Lung (tissue), 12 donors: ENCODE results near the gene CHPF. TPM values are rescaled to one million over a fixed set of nuclear protein-coding genes. Genes with fewer than 3 reads are reported as not detected.

Experiments used
- ATAC-seq: fragments of 200-7000 bp; cut with Tn5 transposase; one replicate; pipeline ENCODE4 v1.9.1; 2020; ENCODE audit warnings: moderate number of reproducible peaks; ENCODE audit not compliant: insufficient read depth, low FRiP score
- DNase-seq, 3 donors: peaks; one replicate each; pipeline ENCODE4 v3.0.0-alpha.2; 2013 to 2017
- H3K27ac ChIP-seq, 2 donors: one replicate each; pipeline ENCODE4 v1.5.1; 2013; ENCODE audit warnings: mild to moderate bottlenecking in 2 of 2, moderate library complexity in 2 of 2, control low read depth in 1 of 2, inconsistent platforms in 1 of 2, low read depth in 1 of 2, low read length in 1 of 2
- H3K27me3 ChIP-seq, 3 donors: one replicate each; pipeline ENCODE4 v1.5.1; 2013; ENCODE audit warnings: low read length in 2 of 3; ENCODE audit not compliant: control insufficient read depth in 3 of 3, insufficient read depth in 3 of 3
- H3K36me3 ChIP-seq, 4 donors: one replicate each; pipeline ENCODE4 v1.5.1; 2013; ENCODE audit warnings: low read length in 4 of 4, mild to moderate bottlenecking in 1 of 4, moderate library complexity in 1 of 4; ENCODE audit not compliant: control insufficient read depth in 4 of 4, insufficient read depth in 4 of 4
- H3K4me1 ChIP-seq, 5 donors: one replicate each; pipeline ENCODE4 v1.5.1; 2013; ENCODE audit warnings: low read length in 5 of 5, mild to moderate bottlenecking in 2 of 5, moderate library complexity in 1 of 5; ENCODE audit not compliant: control insufficient read depth in 5 of 5, insufficient read depth in 5 of 5
- H3K4me3 ChIP-seq: one replicate; pipeline ENCODE4 v1.5.1; 2013; ENCODE audit warnings: mild to moderate bottlenecking, control low read depth, moderate library complexity
- H3K9ac ChIP-seq, 2 donors: one replicate each; pipeline ENCODE4 v1.5.1; 2013; ENCODE audit warnings: low read length in 2 of 2, control low read depth in 1 of 2; ENCODE audit not compliant: insufficient read depth in 1 of 2
- H3K9me3 ChIP-seq, 4 donors: one replicate each; pipeline ENCODE4 v1.5.1; 2013; ENCODE audit warnings: low read length in 3 of 4, mild to moderate bottlenecking in 1 of 4, moderate library complexity in 1 of 4; ENCODE audit not compliant: control insufficient read depth in 4 of 4, insufficient read depth in 3 of 4
- CTCF ChIP-seq: IDR thresholded peaks from 2 replicates; pipeline ENCODE4 v1.5.1; 2012; ENCODE audit warnings: mild to moderate bottlenecking; ENCODE audit errors: control extremely low read depth, extremely low read depth
- WGBS, 2 donors: extraction: QIAGEN DNeasy Blood & Tissue Kit; methylation state at CpG; one replicate each; pipeline ENCODE4 v1.1.7; 2013; 5-methylcytosine and 5-hydroxymethylcytosine counted together
- polyA plus RNA-seq, 2 donors: library from polyadenylated mRNA; stranded (reverse); fragments of 200-250 nt; gene quantifications; one replicate each; pipeline ENCODE4 v1.2.1, GENCODE V29; 2013
- total RNA-seq, 2 donors: library from RNA; depleted of rRNA in 1 of 2; stranded (reverse); fragments of >200 nt in 1 of 2; gene quantifications; one replicate each; pipeline ENCODE4 v1.2.1, GENCODE V29; 2014 to 2021
- donor health status: control.
- donor health status: control.
- donor health status: Bipolar disorder and iron deficiency.
- donor health status: healthy.
- donor health status: DM: yes; HTN: yes; CAD: no.

The CHPF gene
- total and polyA plus RNA-seq, 4 donors, result 42.7 to 89.6 (median 58.1) TPM

- Histone ChIP-seq H3K4me3 (no peak overlapping the region), H3K36me3 (peaks cover 0 to 32% (median 14%) of the 10 kb centered on the region in 4 donors), H3K9me3 (no peaks in the 10 kb centered on the region), H3K27me3 (no peaks in the 10 kb centered on the region), H3K27ac (no peak overlapping the region), H3K4me1 (peaks cover 0 to 17% (median 3%) of the 10 kb centered on the region in 5 donors), H3K9ac (no peak overlapping the region)
- no peak for TF ChIP-seq CTCF
- 67 to 83% methylated on average over 20 to 24 of the region's 24 CpGs for WGBS, 2 donors
- ATAC-seq (no peak), DNase-seq (peak; percentile 39 to 76 (median 70))
Observed at GRCh38 chr2:219561179-219562048, 17.8 kb upstream of the CHPF start.

- H3K27me3 ChIP-seq, result no peaks in the 10 kb centered on the region
- ATAC-seq (no peak), DNase-seq (no peak)
- H3K9me3 ChIP-seq, result no peaks in the 10 kb centered on the region
- TF ChIP-seq CTCF, result no peak
- H3K27ac ChIP-seq, result no peak overlapping the region
- H3K4me1 ChIP-seq, result peaks cover 0 to 17% (median 3%) of the 10 kb centered on the region in 5 donors
- peaks cover 0 to 27% (median 13%) of the 10 kb centered on the region in 4 donors for H3K36me3 ChIP-seq
- no peak overlapping the region for H3K4me3 ChIP-seq
- WGBS, 2 donors, result 76 to 87% methylated on average over 3 of the region's 3 CpGs
- H3K9ac ChIP-seq, result no peak overlapping the region
Observed at GRCh38 chr2:219560893-219561178, 17.2 kb upstream of the CHPF start.

GRCh38 chr2:219560037-219560892, 16.7 kb upstream of the CHPF start:
- H3K4me1 ChIP-seq, result peaks cover 0 to 17% (median 3%) of the 10 kb centered on the region in 5 donors
- TF ChIP-seq CTCF, result no peak
- ATAC-seq (no peak), DNase-seq (no peak)
- H3K9me3 ChIP-seq, result no peaks in the 10 kb centered on the region
- peaks cover 0 to 24% (median 13%) of the 10 kb centered on the region in 4 donors for H3K36me3 ChIP-seq
- H3K9ac ChIP-seq, result no peak overlapping the region
- 36 to 38% methylated on average over 8 of the region's 8 CpGs for WGBS, 2 donors
- no peak overlapping the region for H3K4me3 ChIP-seq
- H3K27ac ChIP-seq, result no peak overlapping the region
- H3K27me3 ChIP-seq, result no peaks in the 10 kb centered on the region
